Endothelial cell of umbilical vein (primary cell): ENCODE results near the gene VIL1.

Source experiments
- EZH2 ChIP-seq: IDR thresholded peaks from 2 replicates; pipeline ENCODE4 v1.6.1; 2012; ENCODE audit warnings: borderline replicate concordance, low read depth, mild to moderate bottlenecking, moderate library complexity, low read length, inconsistent platforms; ENCODE audit not compliant: severe bottlenecking
- MAX ChIP-seq: IDR thresholded peaks from 2 replicates; pipeline ENCODE4 v1.6.1; 2011; ENCODE audit not compliant: insufficient read depth, insufficient read length
- MYC ChIP-seq: IDR thresholded peaks from one replicate; pipeline ENCODE4 v1.6.1; 2011; ENCODE audit warnings: mild to moderate bottlenecking, low read depth, low read length
- POLR2A ChIP-seq: IDR thresholded peaks from 2 replicates; pipeline ENCODE4 v1.6.1; 2012; ENCODE audit warnings: low read depth, mild to moderate bottlenecking, control low read depth, low read length
- POLR2AphosphoS5 ChIP-seq: IDR thresholded peaks from 2 replicates; pipeline ENCODE4 v1.6.1; 2012; ENCODE audit warnings: low read depth, mild to moderate bottlenecking, control low read depth, low read length, moderate library complexity; ENCODE audit not compliant: insufficient read depth
- TF ChIP-seq, protein P1 (sequence below), 2 donors: IDR thresholded peaks; 1 replicate in 1 of 2; 2 replicates in 1 of 2; pipeline ENCODE4 v1.5.1; 2011; ENCODE audit warnings: low read length in 2 of 2, mild to moderate bottlenecking in 2 of 2, moderate library complexity in 2 of 2, control low read depth in 1 of 2, inconsistent platforms in 1 of 2, low read depth in 1 of 2; ENCODE audit not compliant: insufficient read depth in 1 of 2; ENCODE audit errors: extremely low read depth in 1 of 2

DNA sequence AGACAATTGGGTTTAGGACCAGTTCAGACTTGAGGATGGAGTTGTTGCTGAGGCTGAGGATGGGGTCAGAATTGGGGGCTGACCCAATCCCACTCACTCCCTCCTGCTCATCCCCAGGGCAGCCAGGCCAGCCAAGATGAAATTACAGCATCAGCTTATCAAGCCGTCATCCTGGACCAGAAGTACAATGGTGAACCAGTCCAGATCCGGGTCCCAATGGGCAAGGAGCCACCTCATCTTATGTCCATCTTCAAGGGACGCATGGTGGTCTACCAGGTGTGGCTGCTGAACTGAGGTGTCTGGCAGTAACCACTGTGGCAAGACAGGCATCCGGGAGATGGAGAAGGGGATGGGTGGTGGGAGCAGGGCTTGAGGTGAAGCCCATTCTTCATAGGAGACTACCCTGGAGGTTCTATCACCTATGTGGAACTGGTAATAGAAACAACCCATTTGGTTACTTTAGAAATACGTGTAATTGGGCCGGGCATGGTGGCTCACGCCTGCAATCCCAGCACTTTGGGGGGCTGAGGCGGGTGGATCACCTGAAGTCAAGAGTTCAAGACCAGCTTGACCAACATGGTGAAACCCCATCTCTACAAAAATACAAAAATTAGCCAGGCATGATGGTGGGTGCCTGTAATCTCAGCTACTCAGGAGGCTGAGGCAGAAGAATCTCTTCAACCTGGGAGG, 13.9 kb downstream of the VIL1 start:
- TF ChIP-seq POLR2A: no peak
- TF ChIP-seq, protein P1, sequence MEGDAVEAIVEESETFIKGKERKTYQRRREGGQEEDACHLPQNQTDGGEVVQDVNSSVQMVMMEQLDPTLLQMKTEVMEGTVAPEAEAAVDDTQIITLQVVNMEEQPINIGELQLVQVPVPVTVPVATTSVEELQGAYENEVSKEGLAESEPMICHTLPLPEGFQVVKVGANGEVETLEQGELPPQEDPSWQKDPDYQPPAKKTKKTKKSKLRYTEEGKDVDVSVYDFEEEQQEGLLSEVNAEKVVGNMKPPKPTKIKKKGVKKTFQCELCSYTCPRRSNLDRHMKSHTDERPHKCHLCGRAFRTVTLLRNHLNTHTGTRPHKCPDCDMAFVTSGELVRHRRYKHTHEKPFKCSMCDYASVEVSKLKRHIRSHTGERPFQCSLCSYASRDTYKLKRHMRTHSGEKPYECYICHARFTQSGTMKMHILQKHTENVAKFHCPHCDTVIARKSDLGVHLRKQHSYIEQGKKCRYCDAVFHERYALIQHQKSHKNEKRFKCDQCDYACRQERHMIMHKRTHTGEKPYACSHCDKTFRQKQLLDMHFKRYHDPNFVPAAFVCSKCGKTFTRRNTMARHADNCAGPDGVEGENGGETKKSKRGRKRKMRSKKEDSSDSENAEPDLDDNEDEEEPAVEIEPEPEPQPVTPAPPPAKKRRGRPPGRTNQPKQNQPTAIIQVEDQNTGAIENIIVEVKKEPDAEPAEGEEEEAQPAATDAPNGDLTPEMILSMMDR (IDR thresholded peaks at IDR 0.05; ENCODE audit: extremely low read depth in 1 of 2, insufficient read depth in 1 of 2, low read depth in 1 of 2, low read length in 2 of 2): no peak
- TF ChIP-seq POLR2AphosphoS5: no peak
- no peak for TF ChIP-seq EZH2
- no peak for TF ChIP-seq MAX
- TF ChIP-seq MYC: no peak
